ENCODE results near the gene NID2. TPM values are rescaled to one million over a fixed set of nuclear protein-coding genes. Genes with fewer than 3 reads are reported as not detected.

Gene NID2
- total and polyA plus RNA-seq, 10 donors: 0.33 to 10.8 (median 3.4) TPM

DNA sequence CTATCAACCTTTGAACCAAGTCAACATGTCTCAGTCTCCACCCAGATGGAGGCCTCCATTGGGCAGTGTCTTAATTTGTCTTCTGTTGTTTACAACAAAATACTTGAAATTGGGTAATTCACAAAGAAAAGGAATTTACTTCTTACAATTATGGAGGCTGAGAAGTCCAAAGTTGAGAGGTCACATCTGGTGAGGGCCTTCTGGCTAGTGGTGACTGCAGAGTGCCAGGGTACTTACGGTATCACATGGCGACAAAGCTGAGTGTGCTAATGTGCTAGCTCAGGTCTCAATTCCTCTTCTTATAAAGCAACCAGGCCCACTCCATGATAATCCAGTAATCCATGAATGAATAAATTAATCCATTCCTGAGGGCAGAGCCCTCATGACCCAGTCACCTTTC is 4.7 kb downstream of the NID2 start:
- intact Hi-C loops (cut with DNase I; ENCODE audit: low total_unique reads): no loop called here
- Histone ChIP-seq H3K27ac (no peak overlapping the region), H3K4me3 (no peak overlapping the region), H3K4me1 (peaks cover 15 to 21% (median 19%) of the 10 kb centered on the region in 6 donors), H3K36me3 (no peaks in the 10 kb centered on the region), H3K9me3 (no peaks in the 10 kb centered on the region), H3K27me3 (replicated peaks in 1 of 7) (peaks cover 5 to 44% (median 27%) of the 10 kb centered on the region in 7 donors)
- DNase-seq: no peak
- WGBS, 5 donors: 95 to 100% (median 98%) methylated on average over 2 of the region's 2 CpGs
- TF ChIP-seq POLR2AphosphoS5 (IDR thresholded peaks at IDR 0.05) (no peak), POLR2A (IDR thresholded peaks at IDR 0.05) (no peak)
- TF ChIP-seq, protein P1, sequence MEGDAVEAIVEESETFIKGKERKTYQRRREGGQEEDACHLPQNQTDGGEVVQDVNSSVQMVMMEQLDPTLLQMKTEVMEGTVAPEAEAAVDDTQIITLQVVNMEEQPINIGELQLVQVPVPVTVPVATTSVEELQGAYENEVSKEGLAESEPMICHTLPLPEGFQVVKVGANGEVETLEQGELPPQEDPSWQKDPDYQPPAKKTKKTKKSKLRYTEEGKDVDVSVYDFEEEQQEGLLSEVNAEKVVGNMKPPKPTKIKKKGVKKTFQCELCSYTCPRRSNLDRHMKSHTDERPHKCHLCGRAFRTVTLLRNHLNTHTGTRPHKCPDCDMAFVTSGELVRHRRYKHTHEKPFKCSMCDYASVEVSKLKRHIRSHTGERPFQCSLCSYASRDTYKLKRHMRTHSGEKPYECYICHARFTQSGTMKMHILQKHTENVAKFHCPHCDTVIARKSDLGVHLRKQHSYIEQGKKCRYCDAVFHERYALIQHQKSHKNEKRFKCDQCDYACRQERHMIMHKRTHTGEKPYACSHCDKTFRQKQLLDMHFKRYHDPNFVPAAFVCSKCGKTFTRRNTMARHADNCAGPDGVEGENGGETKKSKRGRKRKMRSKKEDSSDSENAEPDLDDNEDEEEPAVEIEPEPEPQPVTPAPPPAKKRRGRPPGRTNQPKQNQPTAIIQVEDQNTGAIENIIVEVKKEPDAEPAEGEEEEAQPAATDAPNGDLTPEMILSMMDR (IDR thresholded peaks at IDR 0.05 in 8 of 11, conservative IDR thresholded peaks at IDR 0.05 in 3 of 11): no peak

DNA sequence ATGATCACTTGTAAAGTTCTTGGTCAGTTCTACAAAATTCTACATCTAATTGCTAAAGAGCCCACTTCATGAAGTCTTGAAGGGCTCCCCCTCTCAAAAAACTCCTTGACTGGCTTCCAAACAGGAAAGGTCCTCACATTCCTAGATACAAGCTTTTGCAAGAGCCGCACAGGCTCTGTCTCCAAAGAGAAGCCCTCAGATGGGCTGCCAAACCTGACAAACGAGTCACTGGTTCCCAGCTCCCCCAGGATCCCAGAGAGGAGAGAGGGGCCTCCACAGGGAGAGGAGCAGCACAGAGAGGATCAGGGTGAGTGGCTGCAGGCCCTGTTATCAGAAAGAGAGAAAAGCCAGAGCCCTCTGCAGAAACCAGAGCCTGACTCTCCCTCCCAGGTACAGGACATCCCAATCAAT is 5.8 kb downstream of the NID2 start:
- TF ChIP-seq POLR2AphosphoS5 (IDR thresholded peaks at IDR 0.05) (no peak), POLR2A (IDR thresholded peaks at IDR 0.05) (no peak)
- TF ChIP-seq, protein P1 (IDR thresholded peaks at IDR 0.05 in 8 of 11, conservative IDR thresholded peaks at IDR 0.05 in 3 of 11): no peak
- no peak for DNase-seq
- 39 to 67% (median 60%) methylated on average over 2 of the region's 2 CpGs for WGBS, 5 donors
- intact Hi-C loops (cut with DNase I; ENCODE audit: low total_unique reads): no loop called here
- H3K36me3 ChIP-seq: no peaks in the 10 kb centered on the region
- H3K27ac ChIP-seq: peak overlapping the region in 1 of 8 donors; percentile 27
- H3K27me3 ChIP-seq (replicated peaks in 1 of 7): peaks cover 5 to 33% (median 16%) of the 10 kb centered on the region in 7 donors
- H3K4me1 ChIP-seq: peaks cover 7 to 10% (median 8%) of the 10 kb centered on the region in 6 donors
- H3K9me3 ChIP-seq: no peaks in the 10 kb centered on the region
- no peak overlapping the region for H3K4me3 ChIP-seq

DNA sequence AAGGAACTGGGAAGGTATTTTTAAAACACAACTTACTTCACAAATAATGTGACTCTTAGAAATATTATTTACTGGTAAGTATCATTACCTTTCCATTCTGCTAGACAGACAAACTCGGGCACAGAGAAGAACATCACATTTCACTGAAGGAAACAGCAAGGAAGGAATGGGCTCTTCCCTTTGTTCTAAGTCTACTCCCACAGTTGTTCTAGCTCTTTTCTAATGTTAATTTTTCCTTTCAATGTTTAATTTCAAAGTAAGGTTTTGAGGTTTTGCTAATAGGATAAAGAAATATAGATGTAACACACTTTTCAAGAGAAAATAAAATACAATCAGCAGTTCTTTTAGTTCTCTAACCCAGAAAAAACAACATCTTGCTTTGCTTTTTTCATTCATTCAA is 7.0 kb downstream of the NID2 start:
- DNase-seq: no peak
- H3K36me3 ChIP-seq: no peaks in the 10 kb centered on the region
- TF ChIP-seq POLR2A (IDR thresholded peaks at IDR 0.05) (no peak), POLR2AphosphoS5 (IDR thresholded peaks at IDR 0.05) (no peak)
- TF ChIP-seq, protein P1 (IDR thresholded peaks at IDR 0.05 in 8 of 11, conservative IDR thresholded peaks at IDR 0.05 in 3 of 11): no peak
- H3K4me1 ChIP-seq: peaks cover 0 to 3% (median 0%) of the 10 kb centered on the region in 6 donors
- H3K9me3 ChIP-seq: no peaks in the 10 kb centered on the region
- intact Hi-C loops (cut with DNase I; ENCODE audit: low total_unique reads): no loop called here
- 67 to 93% (median 87%) methylated on average over 1 of the region's 1 CpG for WGBS, 5 donors
- H3K27ac ChIP-seq: no peak overlapping the region
- peaks cover 0 to 21% (median 6%) of the 10 kb centered on the region in 7 donors for H3K27me3 ChIP-seq (replicated peaks in 1 of 7)
- no peak overlapping the region for H3K4me3 ChIP-seq

DNA sequence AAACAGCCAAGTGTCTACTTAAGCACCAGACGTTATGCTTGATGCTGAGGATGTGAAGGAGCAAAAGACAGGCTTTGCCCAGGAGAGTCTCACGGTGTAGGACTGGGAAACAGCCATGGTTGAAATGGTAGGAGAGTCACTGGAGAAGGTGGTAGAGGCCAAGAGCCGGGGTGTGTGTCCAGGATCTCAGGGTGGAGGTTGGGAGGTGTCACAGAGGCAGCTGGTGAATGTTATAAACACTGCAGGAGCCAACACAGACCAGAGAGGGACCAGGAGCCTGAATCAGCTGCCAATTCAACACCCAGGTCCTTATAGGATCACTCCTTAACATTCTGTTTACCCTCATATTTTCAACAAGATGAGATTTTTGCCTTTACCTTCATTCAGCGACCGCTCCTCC is 7.5 kb downstream of the NID2 start:
- Histone ChIP-seq H3K36me3 (no peaks in the 10 kb centered on the region), H3K9me3 (no peaks in the 10 kb centered on the region), H3K27ac (no peak overlapping the region), H3K4me1 (peaks cover 0 to 3% (median 0%) of the 10 kb centered on the region in 6 donors), H3K27me3 (replicated peaks in 1 of 7) (peaks cover 0 to 16% (median under 1%) of the 10 kb centered on the region in 7 donors), H3K4me3 (no peak overlapping the region)
- intact Hi-C loops (cut with DNase I; ENCODE audit: low total_unique reads): no loop called here
- no peak for DNase-seq
- 81 to 92% (median 85%) methylated on average over 5 of the region's 5 CpGs for WGBS, 5 donors
- TF ChIP-seq POLR2A (IDR thresholded peaks at IDR 0.05): no peak
- TF ChIP-seq, protein P1 (IDR thresholded peaks at IDR 0.05 in 8 of 11, conservative IDR thresholded peaks at IDR 0.05 in 3 of 11): no peak
- no peak for TF ChIP-seq POLR2AphosphoS5 (IDR thresholded peaks at IDR 0.05)

Measured in spleen (tissue), 11 donors.